Right lobe of liver (tissue), 6 donors: ENCODE results near the gene GPR183. TPM values are rescaled to one million over a fixed set of nuclear protein-coding genes. Genes with fewer than 3 reads are reported as not detected.
A peak's percentile ranks its signal among the peaks of the same experiment; 100 is the strongest.

Experiments used
- ATAC-seq, 4 donors: fragments of 200-7000 bp; cut with Tn5 transposase; one replicate each; pipeline ENCODE4 v1.9.1; 2020; ENCODE audit warnings: mild to moderate bottlenecking in 4 of 4, moderate library complexity in 4 of 4
- DNase-seq, 3 donors: peaks; one replicate each; pipeline ENCODE4 v3.0.0-alpha.2; 2020
- H3K27ac ChIP-seq, 3 donors: fragments of 200-600 bp; one replicate each; pipeline ENCODE4 v1.8.0; 2022
- H3K27me3 ChIP-seq, 2 donors: fragments of 200-600 bp; one replicate each; pipeline ENCODE4 v1.8.0; 2022
- H3K36me3 ChIP-seq, 4 donors: fragments of 200-600 bp; sonication (generic) in 1 of 4; one replicate each; pipeline versions ENCODE4 v1.5.1 to v1.8.0; 2017 to 2022; ENCODE audit warnings: control low read depth in 1 of 4
- H3K4me1 ChIP-seq, 4 donors: fragments of 200-600 bp; sonication (generic) in 1 of 4; one replicate each; pipeline versions ENCODE4 v1.5.1 to v1.8.0; 2017 to 2022; ENCODE audit warnings: control low read depth in 1 of 4
- H3K4me3 ChIP-seq, 3 donors: fragments of 200-600 bp; one replicate each; pipeline ENCODE4 v1.8.0; 2022
- H3K9me3 ChIP-seq, 4 donors: fragments of 200-600 bp; sonication (generic) in 1 of 4; one replicate each; pipeline versions ENCODE4 v1.5.1 to v1.8.0; 2017 to 2022; ENCODE audit warnings: control low read depth in 1 of 4
- POLR2A ChIP-seq: fragments of 450-650 bp; IDR thresholded peaks from one replicate; pipeline ENCODE4 v1.6.1; 2017; ENCODE audit warnings: antibody characterized with exemption, mild to moderate bottlenecking
- WGBS: methylation state at CpG from one replicate; pipeline ENCODE4 v1.1.6; 2018; ENCODE audit warnings: low coverage, low lambda C conversion rate; ENCODE audit not compliant: insufficient coverage; ENCODE audit errors: missing lambda C conversion rate; 5-methylcytosine and 5-hydroxymethylcytosine counted together
- intact Hi-C, 2 donors: fragments of 100-400 bp; cut with DNase I; formaldehyde crosslinking; loops; one replicate each; pipeline versions ENCODE4 v1.11.2 to v1.14.1; 2022
- total RNA-seq, 6 experiments: library from RNA; depleted of rRNA in 2 of 6; stranded (reverse); fragments of >200 nt in 2 of 6; fragmentation: NEBNext Ultra II Directional in 3 of 6; extraction: Animal tissue kit (Norgen Biotek cat#: 25700) in 3 of 6; gene quantifications; one replicate each; pipeline versions ENCODE4 v1.1.0 to v1.2.4, GENCODE V29; 2016 to 2023
- TF ChIP-seq, protein P1 (sequence below), 4 donors: fragments of 200-600 bp in 3 of 4; fragments of 450-650 bp in 1 of 4; IDR thresholded peaks; one replicate each; pipeline versions ENCODE4 v1.5.1 to v1.8.0; 2016 to 2022; ENCODE audit warnings: antibody characterized with exemption in 4 of 4, mild to moderate bottlenecking in 2 of 4
- donor health status: DM: no; HTN: yes; CAD: no.
- donor health status: DM: no; HTN: no; CAD: no.
- donor health status: DM: no; HTN: no; CAD: no.
- donor health status: DM: no; HTN: yes; CAD: no.
- donor health status: DM: no; HTN: yes; CAD: no.

Gene GPR183
- total RNA-seq, 6 experiments from 2014 or later, result 0.26 to 3.2 (median 1.0) TPM

DNA sequence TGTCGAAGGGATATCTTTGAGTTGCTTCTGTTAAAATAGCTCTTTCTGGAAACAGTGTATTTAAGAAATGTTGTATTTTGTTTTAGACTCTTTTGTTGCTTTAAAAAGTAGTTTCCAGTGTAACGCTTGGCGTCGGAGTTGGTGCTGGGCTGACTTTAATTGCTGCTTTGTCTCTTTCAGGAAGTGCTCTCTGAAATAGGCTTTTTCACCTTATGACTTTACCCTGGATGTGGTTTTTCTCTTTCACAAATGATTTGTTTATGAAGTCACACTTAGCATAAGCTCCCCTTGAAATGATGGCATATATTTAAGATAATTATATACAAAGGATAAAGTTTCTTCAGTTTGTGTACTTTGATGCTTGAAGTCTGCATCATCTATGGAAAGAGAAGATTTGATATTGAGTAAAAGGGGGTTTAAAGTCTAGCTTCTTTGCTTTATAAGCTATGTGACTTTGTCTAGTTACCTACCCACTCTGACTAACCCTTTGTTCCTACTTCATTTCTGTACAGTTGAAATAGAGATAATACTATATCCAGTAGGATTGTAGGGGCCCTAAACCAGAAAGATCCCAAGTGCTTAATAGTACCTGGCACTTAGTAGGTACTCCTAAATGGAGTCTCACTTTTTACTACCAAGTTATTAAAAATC is 48.9 kb downstream of the GPR183 start, which contains the start of gene GPR18:
GPR18 (minus strand) TSS at position 170 of the 651 bp plus-strand sequence. CDS start 2,507 bp downstream, outside the sequence.
- WGBS, result 56% methylated on average over 4 of the region's 4 CpGs
- Histone ChIP-seq H3K4me1 (peaks cover 0 to 10% (median 0%) of the 10 kb centered on the region in 4 donors), H3K4me3 (no peak within 1 kb of the TSS), H3K27me3 (no peaks in the 10 kb centered on the region), H3K9me3 (no peaks in the 10 kb centered on the region), H3K36me3 (peaks cover 0 to 4% (median 0%) of the 10 kb centered on the region in 4 donors), H3K27ac (peak within 1 kb of the TSS in 1 of 3 donors; percentile 2)
- intact Hi-C loops, result no loop called here
- DNase-seq (no peak), ATAC-seq (peak in 2 of 4 donors; percentile 35 to 50)
- TF ChIP-seq POLR2A, result peak; percentile 14
- TF ChIP-seq, protein P1, sequence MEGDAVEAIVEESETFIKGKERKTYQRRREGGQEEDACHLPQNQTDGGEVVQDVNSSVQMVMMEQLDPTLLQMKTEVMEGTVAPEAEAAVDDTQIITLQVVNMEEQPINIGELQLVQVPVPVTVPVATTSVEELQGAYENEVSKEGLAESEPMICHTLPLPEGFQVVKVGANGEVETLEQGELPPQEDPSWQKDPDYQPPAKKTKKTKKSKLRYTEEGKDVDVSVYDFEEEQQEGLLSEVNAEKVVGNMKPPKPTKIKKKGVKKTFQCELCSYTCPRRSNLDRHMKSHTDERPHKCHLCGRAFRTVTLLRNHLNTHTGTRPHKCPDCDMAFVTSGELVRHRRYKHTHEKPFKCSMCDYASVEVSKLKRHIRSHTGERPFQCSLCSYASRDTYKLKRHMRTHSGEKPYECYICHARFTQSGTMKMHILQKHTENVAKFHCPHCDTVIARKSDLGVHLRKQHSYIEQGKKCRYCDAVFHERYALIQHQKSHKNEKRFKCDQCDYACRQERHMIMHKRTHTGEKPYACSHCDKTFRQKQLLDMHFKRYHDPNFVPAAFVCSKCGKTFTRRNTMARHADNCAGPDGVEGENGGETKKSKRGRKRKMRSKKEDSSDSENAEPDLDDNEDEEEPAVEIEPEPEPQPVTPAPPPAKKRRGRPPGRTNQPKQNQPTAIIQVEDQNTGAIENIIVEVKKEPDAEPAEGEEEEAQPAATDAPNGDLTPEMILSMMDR (IDR thresholded peaks at IDR 0.05), result no peak

DNA sequence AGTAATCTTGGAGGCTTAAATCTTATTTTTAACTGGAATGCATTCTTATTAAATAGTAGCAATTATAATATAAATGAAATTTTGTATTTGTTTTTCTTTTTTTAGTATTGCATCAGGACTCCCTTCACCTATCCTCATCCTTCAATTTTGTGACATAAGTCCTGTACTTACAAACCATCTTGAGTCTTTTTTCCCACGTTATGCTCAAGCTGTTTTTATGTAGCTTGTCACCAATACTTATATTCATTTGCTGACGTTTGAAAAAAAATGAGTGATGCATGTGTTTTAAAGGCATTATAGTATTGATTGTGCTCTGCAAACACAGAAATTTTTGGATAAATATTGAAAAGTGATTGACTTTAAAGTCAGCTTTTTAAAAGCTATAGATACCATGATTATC is 49.9 kb downstream of the GPR183 start:
- no peaks in the 10 kb centered on the region for H3K27me3 ChIP-seq
- DNase-seq (no peak), ATAC-seq (no peak)
- no peak overlapping the region for H3K27ac ChIP-seq
- H3K9me3 ChIP-seq, result no peaks in the 10 kb centered on the region
- TF ChIP-seq POLR2A, result no peak
- TF ChIP-seq, protein P1 (IDR thresholded peaks at IDR 0.05), result no peak
- intact Hi-C loops, result no loop called here
- no peak overlapping the region for H3K4me3 ChIP-seq
- H3K4me1 ChIP-seq, result peaks cover 0 to 10% (median 0%) of the 10 kb centered on the region in 4 donors
- H3K36me3 ChIP-seq, result peaks cover 0 to 4% (median 0%) of the 10 kb centered on the region in 4 donors
- 43% methylated on average over 2 of the region's 2 CpGs for WGBS

DNA sequence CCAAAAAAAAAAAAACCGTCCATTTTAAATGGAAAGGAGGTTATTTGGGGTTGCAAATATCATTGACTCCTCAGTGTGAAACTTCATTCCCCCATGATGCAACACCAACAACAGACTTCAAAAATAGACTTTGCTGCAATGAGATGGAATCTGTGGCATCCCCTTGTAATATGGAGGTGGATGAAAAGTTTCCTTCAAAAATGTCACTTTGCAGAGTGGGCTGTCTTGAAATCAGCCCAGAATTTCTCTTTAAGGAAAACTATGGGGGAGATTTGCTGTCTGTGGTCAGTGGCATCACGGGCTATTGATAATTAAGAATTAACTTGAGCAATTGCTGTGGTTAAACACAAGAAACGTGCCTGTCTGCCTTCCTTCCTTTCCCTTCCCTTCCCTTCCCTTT is 50.5 kb downstream of the GPR183 start:
- no peak overlapping the region for H3K4me3 ChIP-seq
- ATAC-seq, result no peak
- 53% methylated on average over 3 of the region's 3 CpGs for WGBS
- TF ChIP-seq, protein P1 (IDR thresholded peaks at IDR 0.05), result no peak
- no peak for TF ChIP-seq POLR2A
- H3K27me3 ChIP-seq, result no peaks in the 10 kb centered on the region
- H3K4me1 ChIP-seq, result peaks cover 0 to 10% (median 0%) of the 10 kb centered on the region in 4 donors
- H3K9me3 ChIP-seq, result no peaks in the 10 kb centered on the region
- no peak overlapping the region for H3K27ac ChIP-seq
- intact Hi-C loops, result no loop called here
- peaks cover 0 to 4% (median 0%) of the 10 kb centered on the region in 4 donors for H3K36me3 ChIP-seq
- no peak for DNase-seq

DNA sequence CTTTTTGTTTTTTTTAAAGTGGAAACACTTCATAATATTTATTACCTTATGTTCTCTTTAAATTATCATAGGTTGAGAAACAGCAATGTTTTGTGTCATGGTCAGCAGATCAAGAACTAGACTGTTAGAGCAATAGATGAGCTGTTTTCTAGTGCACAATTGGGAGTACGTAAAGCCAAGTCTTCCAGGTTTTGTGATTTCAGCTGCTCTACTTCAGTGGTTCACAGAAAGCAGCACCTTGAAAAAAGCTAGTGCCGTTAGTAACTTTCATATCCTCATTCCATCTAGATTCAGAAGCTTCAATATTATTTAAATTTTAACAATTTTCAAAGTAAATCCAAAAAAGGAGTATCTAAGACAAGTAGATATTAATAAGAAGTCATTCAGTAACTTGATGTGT is 50.9 kb downstream of the GPR183 start:
- intact Hi-C loops, result no loop called here
- DNase-seq, result no peak
- H3K9me3 ChIP-seq, result no peaks in the 10 kb centered on the region
- ATAC-seq, result no peak
- peaks cover 0 to 7% (median 0%) of the 10 kb centered on the region in 4 donors for H3K4me1 ChIP-seq
- no peak overlapping the region for H3K4me3 ChIP-seq
- H3K27ac ChIP-seq, result no peak overlapping the region
- WGBS, result 71% methylated on average over 2 of the region's 2 CpGs
- peaks cover 0 to 4% (median 0%) of the 10 kb centered on the region in 4 donors for H3K36me3 ChIP-seq
- H3K27me3 ChIP-seq, result no peaks in the 10 kb centered on the region
- TF ChIP-seq, protein P1 (IDR thresholded peaks at IDR 0.05), result no peak
- no peak for TF ChIP-seq POLR2A
